HepG2 (cell line): ENCODE results near the gene LCN2. TPM values are rescaled to one million over a fixed set of nuclear protein-coding genes. Genes with fewer than 3 reads are reported as not detected.
A peak's percentile ranks its signal among the peaks of the same experiment; 100 is the strongest.

ENCODE experiments used
- ARID3A ChIP-seq: IDR thresholded peaks from 2 replicates; pipeline ENCODE4 v1.6.1; 2012; ENCODE audit warnings: low read depth, low read length, improper control_type of control experiment
- ATF2 ChIP-seq: sonication (generic); formaldehyde crosslinking; IDR thresholded peaks from 2 replicates; pipeline ENCODE4 v1.4.0; 2020; ENCODE audit warnings: missing genetic modification reagents
- BORCS8-MEF2B ChIP-seq: sonication (generic); formaldehyde crosslinking; IDR thresholded peaks from 2 replicates; pipeline ENCODE4 v1.8.0; 2022; ENCODE audit warnings: mild to moderate bottlenecking, missing genetic modification reagents
- CBX1 ChIP-seq: IDR thresholded peaks from one replicate; pipeline ENCODE4 v1.6.1; 2016; ENCODE audit warnings: antibody characterized with exemption, low read depth
- FOXJ3 ChIP-seq: sonication (generic); formaldehyde crosslinking; IDR thresholded peaks from 2 replicates; pipeline ENCODE4 v1.4.0; 2020; ENCODE audit warnings: missing genetic modification reagents, mild to moderate bottlenecking, borderline replicate concordance
- PAF1 ChIP-seq: IDR thresholded peaks from 2 replicates; pipeline ENCODE4 v1.6.1; 2016; ENCODE audit warnings: missing genetic modification reagents, missing compliant biosample characterization
- POLR2A ChIP-seq, 2 experiments: IDR thresholded peaks; 2 replicates each; pipeline ENCODE4 v1.6.1; 2011; ENCODE audit warnings: low read depth in 2 of 2, low read length in 2 of 2, mild to moderate bottlenecking in 1 of 2, moderate library complexity in 1 of 2; ENCODE audit not compliant: insufficient read depth in 1 of 2
- SALL2 ChIP-seq: sonication (generic); formaldehyde crosslinking; IDR thresholded peaks from 2 replicates; pipeline ENCODE4 v1.8.1; 2023; ENCODE audit warnings: mild to moderate bottlenecking, missing genetic modification reagents, inconsistent platforms
- XBP1 ChIP-seq: sonication (generic); formaldehyde crosslinking; IDR thresholded peaks from 2 replicates; pipeline ENCODE4 v1.5.0; 2020; ENCODE audit warnings: missing genetic modification reagents
- ZBTB33 ChIP-seq: sonication (generic); formaldehyde crosslinking; IDR thresholded peaks from 2 replicates; pipeline ENCODE4 v1.4.0; 2020; ENCODE audit warnings: missing genetic modification reagents
- ZFP36 ChIP-seq: fragments of 150-350 bp; IDR thresholded peaks from 2 replicates; pipeline ENCODE4 v1.6.1; 2018; ENCODE audit warnings: borderline replicate concordance, low read length, low read depth; ENCODE audit not compliant: partially characterized antibody
- ZFP37 ChIP-seq: sonication (generic); formaldehyde crosslinking; IDR thresholded peaks from 2 replicates; pipeline ENCODE4 v1.4.0; 2020; ENCODE audit warnings: missing genetic modification reagents, borderline replicate concordance
- ZNF232 ChIP-seq: sonication (generic); formaldehyde crosslinking; IDR thresholded peaks from 2 replicates; pipeline ENCODE4 v1.4.0; 2020; ENCODE audit warnings: missing genetic modification reagents, borderline replicate concordance
- ZNF274 ChIP-seq: sonication (generic); formaldehyde crosslinking; IDR thresholded peaks from 2 replicates; pipeline ENCODE4 v1.5.1; 2020; ENCODE audit warnings: mild to moderate bottlenecking, missing genetic modification reagents
- ZNF280B ChIP-seq: sonication (generic); formaldehyde crosslinking; IDR thresholded peaks from 2 replicates; pipeline ENCODE4 v1.5.0; 2020; ENCODE audit warnings: missing genetic modification reagents, mild to moderate bottlenecking, borderline replicate concordance
- ZNF343 ChIP-seq: sonication (generic); formaldehyde crosslinking; IDR thresholded peaks from 2 replicates; pipeline ENCODE4 v1.4.0; 2020; ENCODE audit warnings: mild to moderate bottlenecking, missing genetic modification reagents
- polyA plus RNA-seq, 8 experiments: library from polyadenylated mRNA; depleted of rRNA in 3 of 8; stranded (reverse) in 7 of 8; unstranded in 1 of 8; fragments of >200 nt; fragmentation: Illumina TruSeq in 4 of 8; extraction: Trizol in 4 of 8; gene quantifications; 2 replicates each; pipeline versions ENCODE4 v1.2.1 to v1.2.3, GENCODE V29; 2011 to 2016; ENCODE audit warnings: low read depth in 4 of 8, missing spikeins in 1 of 8, mixed read lengths in 1 of 8; ENCODE audit not compliant: insufficient read depth in 1 of 8
- total RNA-seq, 5 experiments: library from RNA; depleted of rRNA; stranded (reverse); fragments of >200 nt; fragmentation: Illumina TruSeq; extraction: Trizol; gene quantifications; 2 replicates each; pipeline ENCODE4 v1.2.3, GENCODE V29; 2016; ENCODE audit warnings: low read depth in 1 of 5
- TF ChIP-seq, protein P1 (sequence below): sonication (generic); formaldehyde crosslinking; IDR thresholded peaks from 2 replicates; pipeline ENCODE4 v1.8.1; 2022; ENCODE audit warnings: low read depth, mild to moderate bottlenecking, missing genetic modification reagents
- TF ChIP-seq, protein P2 (sequence below): sonication (generic); formaldehyde crosslinking; IDR thresholded peaks from 2 replicates; pipeline ENCODE4 v1.8.1; 2023; ENCODE audit warnings: mild to moderate bottlenecking, missing genetic modification reagents, borderline replicate concordance

The LCN2 gene
- total and polyA plus RNA-seq, 2 of the 13 experiments (the other 11 are each of a cell fraction or from before 2014, with no cell fraction given), result 0.38 to 1.4 TPM

GRCh38 chr9:128117613-128118471 is 31.4 kb upstream of the LCN2 start (continued):
- TF ChIP-seq, protein P1, sequence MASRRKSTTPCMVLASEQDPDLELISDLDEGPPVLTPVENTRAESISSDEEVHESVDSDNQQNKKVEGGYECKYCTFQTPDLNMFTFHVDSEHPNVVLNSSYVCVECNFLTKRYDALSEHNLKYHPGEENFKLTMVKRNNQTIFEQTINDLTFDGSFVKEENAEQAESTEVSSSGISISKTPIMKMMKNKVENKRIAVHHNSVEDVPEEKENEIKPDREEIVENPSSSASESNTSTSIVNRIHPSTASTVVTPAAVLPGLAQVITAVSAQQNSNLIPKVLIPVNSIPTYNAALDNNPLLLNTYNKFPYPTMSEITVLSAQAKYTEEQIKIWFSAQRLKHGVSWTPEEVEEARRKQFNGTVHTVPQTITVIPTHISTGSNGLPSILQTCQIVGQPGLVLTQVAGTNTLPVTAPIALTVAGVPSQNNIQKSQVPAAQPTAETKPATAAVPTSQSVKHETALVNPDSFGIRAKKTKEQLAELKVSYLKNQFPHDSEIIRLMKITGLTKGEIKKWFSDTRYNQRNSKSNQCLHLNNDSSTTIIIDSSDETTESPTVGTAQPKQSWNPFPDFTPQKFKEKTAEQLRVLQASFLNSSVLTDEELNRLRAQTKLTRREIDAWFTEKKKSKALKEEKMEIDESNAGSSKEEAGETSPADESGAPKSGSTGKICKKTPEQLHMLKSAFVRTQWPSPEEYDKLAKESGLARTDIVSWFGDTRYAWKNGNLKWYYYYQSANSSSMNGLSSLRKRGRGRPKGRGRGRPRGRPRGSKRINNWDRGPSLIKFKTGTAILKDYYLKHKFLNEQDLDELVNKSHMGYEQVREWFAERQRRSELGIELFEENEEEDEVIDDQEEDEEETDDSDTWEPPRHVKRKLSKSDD, result 0 out of 2 replicates have a peak, but pooled peaks have one; percentile 42
- TF ChIP-seq, protein P2, sequence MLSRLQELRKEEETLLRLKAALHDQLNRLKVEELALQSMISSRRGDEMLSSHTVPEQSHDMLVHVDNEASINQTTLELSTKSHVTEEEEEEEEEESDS (CRISPR knock-in tag), result no peak
- TF ChIP-seq CBX1 (no peak), SALL2 (CRISPR knock-in tag) (no peak), POLR2A (IDR thresholded peaks at IDR 0.05; ENCODE audit: insufficient read depth in 1 of 2, low read depth in 2 of 2, low read length in 2 of 2) (no peak), ZNF343 (CRISPR knock-in tag) (no peak), ZNF274 (CRISPR knock-in tag) (0 out of 2 replicates have a peak, but pooled peaks have one; percentile 20), BORCS8-MEF2B (peak; percentile 70), ZFP36 (peak; percentile 12), ZNF280B (CRISPR knock-in tag) (no peak; the same call in none of the 2 replicates), ZNF232 (CRISPR knock-in tag) (no peak; the same call in 1 of the 2 replicates), ATF2 (CRISPR knock-in tag) (peak; percentile 66), FOXJ3 (CRISPR knock-in tag) (no peak; the same call in 1 of the 2 replicates), ZFP37 (CRISPR knock-in tag) (no peak), XBP1 (CRISPR knock-in tag) (no peak), ZBTB33 (peak; percentile 90), ARID3A (peak; percentile 72; the same call in 1 of the 2 replicates), PAF1 (no peak)
